ENCODE results near the gene EPHA2.

The EPHA2 gene

DNA sequence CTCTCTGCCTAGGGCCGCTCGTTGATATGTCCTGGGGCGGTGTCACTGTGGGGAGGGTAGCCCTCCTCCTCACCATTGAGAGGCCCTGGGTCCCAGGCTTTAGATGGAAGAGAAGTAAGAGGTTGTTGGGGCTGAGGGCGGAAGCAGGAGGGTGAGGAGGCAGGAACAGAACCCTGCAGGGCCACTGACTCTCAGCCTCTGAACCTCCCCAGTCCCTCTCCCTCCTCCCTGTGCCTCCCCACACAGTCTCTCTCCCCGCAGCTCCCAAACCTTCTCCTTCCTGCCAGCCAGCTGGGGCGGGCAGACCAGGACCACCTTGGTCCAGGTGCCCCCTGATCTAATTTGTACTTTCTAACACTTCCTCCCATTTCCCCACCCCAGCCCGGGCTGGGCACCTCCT, 68.1 kb downstream of the EPHA2 start:
- Mint-ChIP-seq H3K27ac (no peak overlapping the region), H3K36me3 (ENCODE audit: low read depth) (no peaks in the 10 kb centered on the region), H3K9me3 (no peaks in the 10 kb centered on the region), H3K27me3 (ENCODE audit: low read depth, poor library complexity) (peaks cover 7% of the 10 kb centered on the region), H3K4me3 (no peak overlapping the region), H3K4me1 (peaks cover 36% of the 10 kb centered on the region)
- TF ChIP-seq, protein P1, sequence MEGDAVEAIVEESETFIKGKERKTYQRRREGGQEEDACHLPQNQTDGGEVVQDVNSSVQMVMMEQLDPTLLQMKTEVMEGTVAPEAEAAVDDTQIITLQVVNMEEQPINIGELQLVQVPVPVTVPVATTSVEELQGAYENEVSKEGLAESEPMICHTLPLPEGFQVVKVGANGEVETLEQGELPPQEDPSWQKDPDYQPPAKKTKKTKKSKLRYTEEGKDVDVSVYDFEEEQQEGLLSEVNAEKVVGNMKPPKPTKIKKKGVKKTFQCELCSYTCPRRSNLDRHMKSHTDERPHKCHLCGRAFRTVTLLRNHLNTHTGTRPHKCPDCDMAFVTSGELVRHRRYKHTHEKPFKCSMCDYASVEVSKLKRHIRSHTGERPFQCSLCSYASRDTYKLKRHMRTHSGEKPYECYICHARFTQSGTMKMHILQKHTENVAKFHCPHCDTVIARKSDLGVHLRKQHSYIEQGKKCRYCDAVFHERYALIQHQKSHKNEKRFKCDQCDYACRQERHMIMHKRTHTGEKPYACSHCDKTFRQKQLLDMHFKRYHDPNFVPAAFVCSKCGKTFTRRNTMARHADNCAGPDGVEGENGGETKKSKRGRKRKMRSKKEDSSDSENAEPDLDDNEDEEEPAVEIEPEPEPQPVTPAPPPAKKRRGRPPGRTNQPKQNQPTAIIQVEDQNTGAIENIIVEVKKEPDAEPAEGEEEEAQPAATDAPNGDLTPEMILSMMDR (IDR thresholded peaks at IDR 0.05): no peak
- DNase-seq: no peak

GRCh38 chr1:16085522-16085921, 70.3 kb downstream of the EPHA2 start:
- Mint-ChIP-seq H3K27me3 (ENCODE audit: low read depth, poor library complexity) (peaks cover 7% of the 10 kb centered on the region), H3K27ac (peak overlapping the region; percentile 92), H3K9me3 (no peaks in the 10 kb centered on the region), H3K4me1 (peaks cover 31% of the 10 kb centered on the region), H3K4me3 (no peak overlapping the region), H3K36me3 (ENCODE audit: low read depth) (no peaks in the 10 kb centered on the region)
- DNase-seq: no peak
- TF ChIP-seq, protein P1 (IDR thresholded peaks at IDR 0.05): no peak

- Mint-ChIP-seq H3K4me3 (no peak overlapping the region), H3K36me3 (ENCODE audit: low read depth) (no peaks in the 10 kb centered on the region), H3K4me1 (peaks cover 20% of the 10 kb centered on the region), H3K9me3 (no peaks in the 10 kb centered on the region), H3K27ac (no peak overlapping the region), H3K27me3 (ENCODE audit: low read depth, poor library complexity) (peaks cover 3% of the 10 kb centered on the region)
- no peak for DNase-seq
- TF ChIP-seq, protein P1 (IDR thresholded peaks at IDR 0.05): no peak
Observed at GRCh38 chr1:16083486-16083885, 72.4 kb downstream of the EPHA2 start.

DNA sequence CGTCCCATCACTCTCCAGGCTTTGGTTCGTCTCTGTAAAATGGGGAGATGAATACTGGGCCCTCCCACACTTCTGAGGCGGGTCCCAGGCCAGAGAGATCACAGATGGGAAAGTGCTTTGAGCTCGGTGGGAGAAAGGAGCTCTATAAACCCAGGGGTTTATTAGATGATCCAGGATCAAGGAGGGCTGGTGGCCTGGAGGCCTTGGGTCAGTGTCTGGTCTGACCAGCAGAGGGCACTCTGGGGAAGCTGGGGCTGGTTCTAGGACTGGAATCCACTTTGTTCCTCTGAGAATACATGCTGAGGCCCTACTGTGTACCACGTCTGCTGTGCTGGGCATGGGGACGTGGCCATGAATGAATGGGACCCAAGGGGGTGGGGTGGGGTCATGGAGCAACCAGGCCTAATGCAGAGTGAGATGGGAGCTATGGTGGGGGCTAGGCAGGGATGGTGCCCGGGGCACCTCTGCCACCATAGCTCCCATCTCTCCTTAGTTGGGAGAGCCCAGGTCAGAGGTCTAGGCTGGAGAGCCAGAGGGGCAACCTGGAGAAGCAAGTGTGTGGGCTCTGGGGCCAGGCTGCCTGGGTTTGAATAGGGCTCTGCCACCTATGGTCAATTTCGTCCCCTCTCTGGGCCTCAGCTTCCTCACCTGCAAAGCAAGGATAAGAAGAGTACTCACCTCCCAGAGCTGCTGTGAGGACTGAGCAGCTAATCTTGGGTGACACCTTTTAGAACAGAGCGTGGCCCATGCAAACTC, 73.4 kb downstream of the EPHA2 start:
- peaks cover 3% of the 10 kb centered on the region for H3K27me3 Mint-ChIP-seq (ENCODE audit: low read depth, poor library complexity)
- no peaks in the 10 kb centered on the region for H3K36me3 Mint-ChIP-seq (ENCODE audit: low read depth)
- H3K27ac Mint-ChIP-seq: no peak overlapping the region
- DNase-seq: peak; percentile 81
- TF ChIP-seq, protein P1 (IDR thresholded peaks at IDR 0.05): peak; percentile 85
- no peaks in the 10 kb centered on the region for H3K9me3 Mint-ChIP-seq
- H3K4me1 Mint-ChIP-seq: peaks cover 17% of the 10 kb centered on the region
- no peak overlapping the region for H3K4me3 Mint-ChIP-seq

GRCh38 chr1:16081636-16082035, 74.2 kb downstream of the EPHA2 start:
- Mint-ChIP-seq H3K36me3 (ENCODE audit: low read depth) (no peaks in the 10 kb centered on the region), H3K4me1 (peaks cover 23% of the 10 kb centered on the region), H3K9me3 (no peaks in the 10 kb centered on the region), H3K4me3 (no peak overlapping the region), H3K27ac (no peak overlapping the region), H3K27me3 (ENCODE audit: low read depth, poor library complexity) (peaks cover 10% of the 10 kb centered on the region)
- DNase-seq: no peak
- TF ChIP-seq, protein P1 (IDR thresholded peaks at IDR 0.05): no peak

Measured in nephron progenitor cell (in vitro differentiated cells).